GM21786 (cell line): Measurements from ENCODE around the gene FHDC1.

ENCODE experiments used
- ATAC-seq: cut with Tn5 transposase; IDR thresholded peaks from one replicate; pipeline ENCODE4 v1.9.1; 2021; ENCODE audit not compliant: unreplicated experiment

Gene FHDC1

DNA sequence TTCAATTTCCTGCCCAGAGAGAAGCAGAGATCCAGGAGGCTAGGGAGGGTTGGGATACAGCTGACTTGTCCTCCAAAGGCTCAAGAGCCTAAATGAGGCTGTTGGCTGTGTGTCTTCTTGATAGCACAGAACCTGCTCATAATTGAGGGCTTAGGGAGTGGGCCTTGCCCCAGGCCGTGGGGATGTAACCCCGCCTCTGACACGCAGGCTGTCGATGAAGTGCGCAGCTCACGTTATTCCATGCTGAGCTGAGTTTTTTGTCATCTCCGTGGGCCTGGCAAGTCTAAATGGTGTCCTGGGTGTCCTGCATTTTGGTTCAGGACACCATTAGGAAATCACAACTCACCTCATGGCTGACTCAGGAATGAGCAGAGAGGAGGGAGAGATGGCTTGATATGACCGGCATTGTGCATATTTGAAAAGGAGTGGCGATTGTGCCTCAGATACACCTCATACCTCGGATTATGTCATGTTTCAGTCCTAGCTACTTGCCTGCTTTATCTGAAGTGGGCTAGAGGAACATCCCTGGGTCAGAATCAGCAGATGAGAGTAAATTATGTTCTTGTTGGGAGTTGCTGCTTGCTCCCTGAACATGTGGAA is 43.7 kb downstream of the FHDC1 start:
- ATAC-seq: no peak

DNA sequence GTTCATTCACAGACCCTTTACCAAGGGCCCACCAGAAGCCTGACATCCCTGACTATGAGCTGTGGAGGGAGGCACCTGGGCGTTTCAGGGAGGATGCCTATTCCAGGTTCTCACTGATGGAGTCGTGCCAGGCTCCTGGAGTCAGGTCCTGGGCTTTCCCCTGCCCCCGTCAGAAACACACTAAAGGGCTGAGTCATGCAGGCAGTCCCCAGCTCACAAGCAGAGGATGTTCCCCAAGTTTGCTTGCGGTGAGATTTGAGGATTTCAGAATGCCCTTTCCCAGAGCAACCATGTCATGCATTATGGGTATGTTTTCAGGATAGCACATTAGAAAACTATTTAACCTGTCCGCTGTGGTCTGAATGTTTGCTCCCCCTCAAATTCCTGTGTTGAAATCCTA is 45.2 kb downstream of the FHDC1 start:
- no peak for ATAC-seq

DNA sequence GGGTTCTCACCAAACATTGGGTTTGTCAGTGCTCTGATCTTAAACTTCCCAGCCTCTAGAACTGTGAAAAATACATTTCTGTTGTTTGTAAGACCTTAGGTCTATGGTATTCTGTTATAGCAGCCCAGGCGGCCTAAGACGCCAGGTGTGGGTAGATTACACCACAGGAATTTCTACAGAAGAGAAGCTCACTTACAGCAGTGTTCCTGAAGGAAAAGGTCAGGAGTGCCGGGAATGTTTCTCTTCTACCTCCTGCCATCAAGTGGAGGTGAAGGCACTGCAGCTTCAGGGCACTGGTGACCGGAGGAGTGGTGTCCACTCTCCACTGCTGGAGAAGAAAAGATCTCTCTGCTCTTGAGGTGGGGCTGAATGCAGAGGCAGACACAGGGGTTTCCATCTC is 45.7 kb downstream of the FHDC1 start:
- ATAC-seq: no peak

DNA sequence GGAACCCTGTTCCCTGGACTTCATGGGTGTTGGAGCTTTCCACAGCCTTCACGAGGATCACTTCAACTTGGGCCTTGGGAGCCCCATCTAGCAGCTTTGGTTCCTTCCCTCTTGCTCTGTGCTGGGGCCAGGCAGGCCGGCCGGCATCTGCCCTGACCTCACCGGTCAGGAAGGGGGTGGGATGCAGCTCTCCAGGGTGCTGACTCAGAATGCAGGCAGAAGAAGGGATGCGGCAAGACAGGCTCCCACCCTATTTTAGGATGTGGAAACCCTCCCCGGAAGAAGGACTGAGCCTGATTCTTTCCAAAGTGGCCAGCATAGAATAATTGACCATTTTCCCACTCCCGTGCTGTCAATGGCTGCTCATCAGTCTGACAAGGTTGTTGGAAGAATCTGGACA is 47.1 kb downstream of the FHDC1 start:
- no peak for ATAC-seq

DNA sequence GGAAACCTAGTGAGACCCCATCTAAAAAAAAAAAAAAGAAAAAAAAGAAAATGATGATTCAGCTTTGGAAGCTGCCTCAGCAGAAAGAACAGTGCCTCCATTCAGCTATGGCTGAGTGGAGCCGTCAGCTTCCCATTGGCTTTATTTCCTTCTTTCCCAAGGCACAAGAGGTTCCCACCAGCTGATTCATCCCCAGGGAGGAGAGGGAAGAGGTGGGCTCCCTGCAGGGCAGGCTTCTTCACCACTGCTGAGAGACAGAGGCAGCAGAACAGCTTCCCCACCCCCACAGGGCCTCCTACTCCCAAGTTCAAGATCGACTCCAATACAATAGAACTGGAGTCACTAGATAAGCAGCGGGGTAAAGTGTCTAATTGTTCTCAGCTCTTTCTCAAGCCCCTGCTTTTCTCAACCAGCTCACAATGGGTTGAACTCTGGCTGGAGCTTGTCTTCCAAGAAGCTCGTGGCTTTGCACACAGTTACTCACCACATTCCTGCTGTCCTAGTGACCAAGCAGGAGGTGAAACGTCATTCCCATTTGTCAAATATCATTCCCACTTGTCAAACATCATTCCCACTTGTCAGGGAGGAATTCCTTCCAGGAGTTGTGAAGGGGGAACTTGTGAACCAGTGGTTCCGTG is 47.8 kb downstream of the FHDC1 start:
- ATAC-seq: no peak

DNA sequence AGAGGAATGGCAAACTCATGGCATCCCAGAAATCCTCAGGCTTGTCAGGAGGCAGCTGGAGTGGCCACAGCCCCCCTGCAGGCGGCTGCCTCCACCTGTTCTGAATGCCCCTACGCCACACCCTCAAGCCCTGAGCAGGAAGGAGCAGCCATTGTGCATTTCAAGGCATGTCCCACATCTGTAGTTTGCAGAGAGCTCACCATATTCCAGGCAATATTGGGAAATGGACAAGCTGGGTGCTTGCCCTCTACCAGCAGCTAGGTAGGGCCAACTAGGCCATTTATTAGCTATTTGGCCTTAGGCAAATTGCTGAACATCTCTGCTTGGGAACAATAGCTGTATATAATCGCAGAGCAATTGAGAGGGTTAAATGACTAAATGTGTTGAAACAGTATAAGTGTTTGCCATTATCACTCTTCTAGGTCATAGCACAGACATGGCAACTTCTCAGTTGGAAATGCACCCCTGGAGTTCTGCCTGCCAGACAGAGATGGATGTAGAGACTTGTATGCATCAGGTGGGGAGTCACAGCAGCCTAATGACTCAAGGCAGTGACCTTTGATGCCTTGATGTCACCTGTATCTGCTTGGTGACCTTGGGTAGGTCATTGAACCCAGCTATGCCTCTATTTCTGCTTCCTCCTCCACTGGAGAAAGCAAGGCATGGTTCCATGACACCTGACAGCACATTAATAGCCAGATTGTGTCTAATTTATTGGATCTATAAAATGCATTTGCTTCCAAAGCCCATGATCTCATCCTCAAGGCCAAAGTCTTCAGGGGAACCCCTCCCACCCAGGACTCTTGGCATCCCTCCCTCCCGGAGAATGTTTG is 52.8 kb downstream of the FHDC1 start:
- ATAC-seq: no peak

GRCh38 chr4:152989554-152989970 is 53.4 kb downstream of the FHDC1 start:
- ATAC-seq: no peak

GRCh38 chr4:152990471-152991131 is 54.5 kb downstream of the FHDC1 start:
- no peak for ATAC-seq

- ATAC-seq: no peak
These were observed 55.3 kb downstream of the FHDC1 start for GRCh38 chr4:152991398-152991797.

DNA sequence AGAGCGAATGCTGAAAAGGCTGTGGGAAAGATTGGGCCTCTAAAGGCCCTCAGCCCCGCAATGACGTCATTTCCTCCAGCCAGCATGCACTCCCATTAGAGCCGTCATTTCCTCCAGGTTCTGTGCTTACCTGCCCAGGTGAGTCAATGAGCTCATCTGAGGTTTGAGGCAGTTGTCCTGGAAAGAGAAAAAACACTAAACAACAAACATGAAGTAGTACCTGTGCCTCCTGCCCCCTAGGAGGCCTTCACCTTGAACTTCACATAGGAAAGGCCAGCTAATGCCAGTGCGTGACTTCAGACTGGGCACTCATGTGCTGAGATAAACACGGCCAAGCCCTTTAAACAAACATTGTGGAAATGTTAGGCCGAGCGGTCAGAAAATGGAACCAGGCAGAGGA is 55.9 kb downstream of the FHDC1 start:
- ATAC-seq: no peak

GRCh38 chr4:152992466-152992865 is 56.3 kb downstream of the FHDC1 start:
- no peak for ATAC-seq

DNA sequence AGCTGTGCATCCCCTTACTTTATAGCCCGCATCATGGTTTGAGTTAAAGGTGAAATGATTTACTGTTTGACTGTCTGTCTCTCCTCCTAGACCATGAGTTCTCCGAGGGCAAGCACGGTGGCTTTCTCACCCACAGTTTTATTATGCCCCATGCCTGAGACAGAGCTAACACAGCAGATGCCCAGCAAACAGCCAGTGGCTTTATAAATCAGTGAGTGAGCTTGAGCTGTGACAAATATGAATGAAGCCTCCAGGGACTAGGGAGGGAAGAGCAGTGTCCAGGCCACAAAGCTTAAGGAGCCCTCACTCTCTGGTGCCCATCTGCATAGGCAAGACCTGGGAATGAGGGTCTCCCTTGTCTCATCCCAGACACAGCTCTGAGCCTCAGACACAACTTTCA is 57.9 kb downstream of the FHDC1 start:
- no peak for ATAC-seq

- no peak for ATAC-seq
These were observed 60.0 kb downstream of the FHDC1 start for GRCh38 chr4:152996111-152996571.

- no peak for ATAC-seq
These were observed 60.5 kb downstream of the FHDC1 start for GRCh38 chr4:152996672-152997071.

- no peak for ATAC-seq
These were observed 61.2 kb downstream of the FHDC1 start for GRCh38 chr4:152997288-152997687.

GRCh38 chr4:152997771-152998487 is 61.8 kb downstream of the FHDC1 start:
- ATAC-seq: no peak

- no peak for ATAC-seq
These were observed 62.7 kb downstream of the FHDC1 start for GRCh38 chr4:152998861-152999260.

GRCh38 chr4:152999346-153000075 is 63.4 kb downstream of the FHDC1 start:
- no peak for ATAC-seq

- no peak for ATAC-seq
These were observed 63.9 kb downstream of the FHDC1 start for GRCh38 chr4:153000076-153000420.

GRCh38 chr4:153001626-153002025 is 65.5 kb downstream of the FHDC1 start:
- ATAC-seq: no peak
